SK-N-MC (cell line): ENCODE results near the gene REXO5.
"Not testable (repeated sequence)": the region's sequence is repeated elsewhere in the genome, so short reads cannot be mapped to it uniquely, and the experiment has no call there.

Source experiments
- DNase-seq: peaks from one replicate; pipeline ENCODE4 v3.0.0-alpha.2; 2011; ENCODE audit warnings: low read depth, low spot score
- H3K27ac ChIP-seq: fragments of 200-600 bp; sonication (generic); 2 replicates; pipeline ENCODE4 v1.5.1; 2016; ENCODE audit warnings: mixed run types
- H3K36me3 ChIP-seq: fragments of 200-600 bp; sonication (generic); 2 replicates; pipeline ENCODE4 v1.6.1; 2017; ENCODE audit warnings: antibody characterized with exemption, low read length, mixed read lengths; ENCODE audit not compliant: insufficient read depth
- H3K4me3 ChIP-seq: fragments of 200-600 bp; sonication (generic); 2 replicates; pipeline ENCODE4 v1.5.1; 2016
- H3K9ac ChIP-seq: fragments of 200-600 bp; sonication (generic); 2 replicates; pipeline ENCODE4 v1.8.0; 2017; ENCODE audit warnings: mixed run types, mixed read lengths; ENCODE audit not compliant: insufficient read length
- H3K9me3 ChIP-seq: fragments of 200-600 bp; sonication (generic); 2 replicates; pipeline ENCODE4 v1.6.1; 2017; ENCODE audit warnings: low read depth, mild to moderate bottlenecking, antibody characterized with exemption, low read length, moderate library complexity, mixed read lengths
- EZH2 ChIP-seq: fragments of 200-600 bp; sonication (generic); IDR thresholded peaks from one replicate; pipeline ENCODE4 v1.6.1; 2017; ENCODE audit warnings: antibody characterized with exemption
- FOXP2 ChIP-seq: optimal IDR thresholded peaks from 2 replicates; pipeline ENCODE3; 2011; ENCODE audit warnings: mild to moderate bottlenecking, moderate library complexity; ENCODE audit not compliant: insufficient read depth; ENCODE audit errors: extremely low read length, control extremely low read depth
- POLR2AphosphoS5 ChIP-seq: IDR thresholded peaks from 2 replicates; pipeline ENCODE4 v1.6.1; 2012; ENCODE audit warnings: mild to moderate bottlenecking, low read depth, low read length, borderline replicate concordance

Gene REXO5

DNA sequence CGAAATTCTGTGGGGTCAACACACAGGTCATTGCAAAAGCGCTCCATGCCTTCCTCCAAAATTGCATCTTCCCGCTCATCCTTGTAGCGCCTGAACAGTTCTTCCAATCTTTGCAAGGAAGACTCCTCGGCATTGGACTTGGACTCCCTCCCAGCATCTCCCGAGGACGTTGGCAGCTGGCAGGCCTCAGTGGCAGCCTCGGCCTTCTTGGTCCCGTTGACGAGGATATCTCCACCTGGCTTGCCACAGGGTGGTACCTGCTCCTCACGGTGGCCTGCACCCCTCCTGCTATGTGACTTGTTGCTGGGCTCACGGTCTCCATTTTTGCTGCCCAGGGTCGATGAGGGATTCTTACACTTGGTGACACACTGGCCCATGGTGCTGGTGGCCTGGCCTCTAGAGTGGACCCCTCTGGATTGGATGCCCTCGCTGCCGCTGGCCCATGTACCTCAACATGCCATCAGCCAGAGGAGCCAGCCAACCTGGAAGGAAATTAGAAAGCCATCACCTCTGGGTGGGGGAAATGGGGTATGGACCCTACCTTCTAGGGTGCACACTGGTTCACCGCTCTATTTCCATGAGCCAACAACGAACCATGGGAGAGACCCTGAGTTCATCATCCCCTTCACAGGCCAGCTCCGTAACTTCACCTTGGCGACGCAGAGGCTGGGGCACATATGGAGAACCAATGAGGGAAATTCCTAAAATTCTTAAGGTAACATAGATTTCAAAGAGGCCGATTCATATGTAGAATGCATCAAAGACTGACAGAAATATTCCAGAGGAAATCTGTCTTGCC is 56.0 kb downstream of the REXO5 start:
- DNase-seq: no peak
- Histone ChIP-seq H3K4me3 (no peak overlapping the region), H3K36me3 (peaks cover 6% of the 10 kb centered on the region; the same call in 1 of the 2 replicates), H3K9ac (no peak overlapping the region), H3K27ac (no peak overlapping the region), H3K9me3 (no peaks in the 10 kb centered on the region)
- no peak for TF ChIP-seq FOXP2
- no peak for TF ChIP-seq POLR2AphosphoS5
- TF ChIP-seq EZH2: no peak

DNA sequence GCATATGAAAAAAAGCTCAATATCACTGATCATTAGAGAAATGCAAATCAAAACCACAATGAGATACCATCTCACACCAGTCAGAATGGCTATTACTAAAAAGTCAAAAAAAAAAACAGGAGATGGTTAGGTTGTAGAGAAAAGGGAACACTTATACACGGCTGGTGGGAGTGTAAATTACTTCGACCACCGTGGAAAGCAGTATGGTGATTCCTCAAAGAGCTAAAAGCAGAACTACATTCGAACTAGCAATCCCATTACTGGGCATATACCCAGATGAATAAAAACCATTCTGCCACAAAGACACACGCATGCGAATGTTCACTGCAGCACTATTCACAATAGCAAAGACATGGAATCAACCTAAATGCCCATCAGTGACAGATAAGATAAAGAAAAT is 58.0 kb downstream of the REXO5 start:
- not testable (repeated sequence) for H3K9ac ChIP-seq, H3K9me3 ChIP-seq, H3K4me3 ChIP-seq, H3K36me3 ChIP-seq, DNase-seq, H3K27ac ChIP-seq

DNA sequence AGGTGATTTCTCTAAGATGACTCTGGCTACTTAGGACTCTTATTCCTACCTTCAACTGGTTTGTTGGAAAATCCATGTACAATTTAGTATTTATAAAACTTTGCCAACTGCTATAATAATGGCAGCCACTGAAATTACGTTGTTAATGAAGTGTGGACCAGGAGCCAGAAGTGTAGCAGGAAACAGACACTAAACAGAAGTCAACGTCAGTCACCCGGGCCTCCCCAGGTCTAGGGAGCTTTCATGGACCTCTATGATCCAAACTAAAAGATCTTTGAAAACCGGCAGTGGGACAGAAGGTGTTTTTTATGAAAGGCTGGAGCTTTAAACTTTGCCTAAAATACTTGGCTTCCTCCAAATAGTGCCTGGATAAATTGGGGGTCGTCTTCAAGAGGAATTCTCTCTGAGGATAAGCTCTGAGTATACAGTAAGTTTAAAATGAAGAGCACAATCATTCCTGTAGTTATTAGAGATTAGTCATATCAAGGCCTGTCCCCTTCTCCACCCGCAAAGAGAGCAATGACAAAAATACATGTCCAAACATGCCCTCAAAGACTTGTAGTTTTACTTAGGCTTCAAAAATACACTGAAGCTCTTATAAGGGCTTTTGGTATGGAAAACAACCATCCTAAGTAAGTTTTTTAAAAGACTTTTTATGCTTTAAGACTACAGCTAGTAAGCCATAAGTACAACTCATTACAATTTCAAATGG is 59.2 kb downstream of the REXO5 start:
- DNase-seq: no peak
- H3K4me3 ChIP-seq: no peak overlapping the region
- TF ChIP-seq POLR2AphosphoS5 (no peak), FOXP2 (no peak), EZH2 (no peak)
- H3K36me3 ChIP-seq: no peaks in the 10 kb centered on the region
- H3K9ac ChIP-seq: no peak overlapping the region
- H3K9me3 ChIP-seq: no peaks in the 10 kb centered on the region
- H3K27ac ChIP-seq: no peak overlapping the region

- no peak overlapping the region for H3K9ac ChIP-seq
These were observed 59.9 kb downstream of the REXO5 start for GRCh38 chr16:20866145-20866772.

DNA sequence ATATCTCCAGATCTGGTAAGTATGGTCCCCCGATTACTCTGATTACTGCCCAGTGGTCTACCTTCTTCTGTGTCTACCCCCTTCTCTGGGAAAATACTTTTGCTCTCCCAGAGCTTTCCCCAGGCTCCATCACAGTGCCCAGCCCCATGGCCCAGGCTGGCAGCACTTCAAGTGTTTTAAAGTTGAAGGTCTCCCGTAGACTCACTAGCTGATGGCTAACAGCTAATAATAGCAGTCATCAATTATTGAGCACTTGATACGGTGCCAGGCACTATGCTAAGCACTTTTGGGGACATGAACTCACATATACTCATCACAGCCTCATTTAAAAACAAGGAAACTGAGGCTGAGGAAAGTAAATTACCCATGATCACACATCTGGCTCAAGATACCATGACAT is 60.5 kb downstream of the REXO5 start:
- DNase-seq: no peak
- no peak for TF ChIP-seq EZH2
- no peak for TF ChIP-seq FOXP2
- TF ChIP-seq POLR2AphosphoS5: no peak
- Histone ChIP-seq H3K9me3 (no peaks in the 10 kb centered on the region), H3K4me3 (no peak overlapping the region), H3K36me3 (no peaks in the 10 kb centered on the region), H3K9ac (no peak overlapping the region), H3K27ac (no peak overlapping the region)

More at GRCh38 chr16:20866145-20866772, 59.9 kb downstream of the REXO5 start:
- no peak overlapping the region for H3K27ac ChIP-seq
- H3K36me3 ChIP-seq: no peaks in the 10 kb centered on the region
- no peak overlapping the region for H3K4me3 ChIP-seq
- no peaks in the 10 kb centered on the region for H3K9me3 ChIP-seq
- no peak for DNase-seq
- TF ChIP-seq EZH2: no peak
- no peak for TF ChIP-seq FOXP2
- TF ChIP-seq POLR2AphosphoS5: no peak

GRCh38 chr16:20867585-20867984 is 61.3 kb downstream of the REXO5 start:
- no peak overlapping the region for H3K4me3 ChIP-seq
- H3K9me3 ChIP-seq: no peaks in the 10 kb centered on the region
- no peak overlapping the region for H3K27ac ChIP-seq
- TF ChIP-seq EZH2 (no peak), FOXP2 (no peak), POLR2AphosphoS5 (no peak)
- H3K9ac ChIP-seq: no peak overlapping the region
- H3K36me3 ChIP-seq: no peaks in the 10 kb centered on the region
- DNase-seq: no peak

GRCh38 chr16:20868890-20869289 is 62.6 kb downstream of the REXO5 start:
- Histone ChIP-seq H3K4me3 (no peak overlapping the region), H3K9me3 (no peaks in the 10 kb centered on the region), H3K27ac (no peak overlapping the region), H3K36me3 (no peaks in the 10 kb centered on the region), H3K9ac (no peak overlapping the region)
- DNase-seq: no peak
- no peak for TF ChIP-seq FOXP2
- no peak for TF ChIP-seq POLR2AphosphoS5
- TF ChIP-seq EZH2: no peak

- no peak overlapping the region for H3K4me3 ChIP-seq
- H3K36me3 ChIP-seq: no peaks in the 10 kb centered on the region
- H3K27ac ChIP-seq: no peak overlapping the region
- no peaks in the 10 kb centered on the region for H3K9me3 ChIP-seq
- no peak for DNase-seq
- no peak overlapping the region for H3K9ac ChIP-seq
- TF ChIP-seq FOXP2: no peak
- TF ChIP-seq POLR2AphosphoS5: no peak
- TF ChIP-seq EZH2: no peak
These were observed 63.9 kb downstream of the REXO5 start for GRCh38 chr16:20870122-20870820.
